ENCODE measurements around the gene UBE2M. TPM values are rescaled to one million over a fixed set of nuclear protein-coding genes. Genes with fewer than 3 reads are reported as not detected.

Gene UBE2M
- polyA plus RNA-seq, 2 of the 4 experiments (the other 2 are of a cell fraction) = 139 to 190 TPM

DNA sequence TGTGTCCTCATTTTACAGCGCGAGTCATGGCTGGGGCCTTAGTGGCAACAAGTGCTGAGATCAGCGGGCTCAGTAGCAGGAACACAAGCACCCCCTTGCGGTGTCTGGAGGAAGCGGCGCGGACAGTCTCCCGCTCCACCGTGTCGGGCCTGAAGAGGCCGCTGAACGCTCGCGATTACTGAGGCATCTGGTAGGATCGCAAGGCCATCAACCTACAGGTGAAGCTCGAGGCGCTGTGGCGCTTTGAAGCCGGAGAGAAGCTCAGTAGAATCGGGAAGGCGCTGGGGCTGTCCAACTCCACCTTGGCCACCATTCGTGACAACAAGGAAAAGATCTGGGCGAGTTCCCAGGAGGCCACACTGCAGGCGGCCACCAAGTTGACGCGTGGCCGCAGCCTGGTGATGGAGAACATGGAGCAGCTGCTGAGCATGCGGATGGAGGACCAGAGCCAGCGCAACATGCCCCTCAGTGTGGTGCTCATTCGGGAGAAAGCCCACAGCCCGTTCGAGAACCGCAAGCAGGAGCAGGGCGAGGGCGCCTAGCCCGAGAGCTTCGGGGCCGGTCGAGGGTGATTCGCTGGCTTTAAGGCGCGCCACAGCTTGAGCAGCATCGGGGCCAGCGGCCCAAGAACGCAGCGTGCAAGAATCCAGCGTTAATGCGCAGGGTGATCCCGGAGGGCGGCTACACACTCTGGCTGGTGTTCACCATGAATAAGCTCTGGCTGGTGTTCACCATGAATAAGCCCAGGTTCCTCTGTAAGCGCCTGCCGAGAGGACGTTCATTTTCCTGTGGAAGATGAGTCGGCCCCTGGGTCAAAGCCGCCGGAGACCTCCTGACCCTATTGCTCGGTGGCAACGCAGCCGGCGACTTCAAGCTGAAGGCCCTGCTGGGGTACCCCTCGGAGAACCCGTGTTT is 23.1 kb upstream of the UBE2M start:
- WGBS (ENCODE audit: missing lambda C conversion rate) = 84% methylated on average over 62 of the region's 62 CpGs
- TF ChIP-seq, protein P1, sequence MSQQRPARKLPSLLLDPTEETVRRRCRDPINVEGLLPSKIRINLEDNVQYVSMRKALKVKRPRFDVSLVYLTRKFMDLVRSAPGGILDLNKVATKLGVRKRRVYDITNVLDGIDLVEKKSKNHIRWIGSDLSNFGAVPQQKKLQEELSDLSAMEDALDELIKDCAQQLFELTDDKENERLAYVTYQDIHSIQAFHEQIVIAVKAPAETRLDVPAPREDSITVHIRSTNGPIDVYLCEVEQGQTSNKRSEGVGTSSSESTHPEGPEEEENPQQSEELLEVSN (IDR thresholded peaks at IDR 0.05; ENCODE audit: borderline replicate concordance, low read depth) = no peak
- TF ChIP-seq, protein P2, sequence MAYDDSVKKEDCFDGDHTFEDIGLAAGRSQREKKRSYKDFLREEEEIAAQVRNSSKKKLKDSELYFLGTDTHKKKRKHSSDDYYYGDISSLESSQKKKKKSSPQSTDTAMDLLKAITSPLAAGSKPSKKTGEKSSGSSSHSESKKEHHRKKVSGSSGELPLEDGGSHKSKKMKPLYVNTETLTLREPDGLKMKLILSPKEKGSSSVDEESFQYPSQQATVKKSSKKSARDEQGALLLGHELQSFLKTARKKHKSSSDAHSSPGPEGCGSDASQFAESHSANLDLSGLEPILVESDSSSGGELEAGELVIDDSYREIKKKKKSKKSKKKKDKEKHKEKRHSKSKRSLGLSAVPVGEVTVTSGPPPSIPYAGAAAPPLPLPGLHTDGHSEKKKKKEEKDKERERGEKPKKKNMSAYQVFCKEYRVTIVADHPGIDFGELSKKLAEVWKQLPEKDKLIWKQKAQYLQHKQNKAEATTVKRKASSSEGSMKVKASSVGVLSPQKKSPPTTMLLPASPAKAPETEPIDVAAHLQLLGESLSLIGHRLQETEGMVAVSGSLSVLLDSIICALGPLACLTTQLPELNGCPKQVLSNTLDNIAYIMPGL (CRISPR knock-in tag; IDR thresholded peaks at IDR 0.05; ENCODE audit: borderline replicate concordance) = no peak
- TF ChIP-seq CEBPB (IDR thresholded peaks at IDR 0.05) (no peak), ZFP36 (IDR thresholded peaks at IDR 0.05; ENCODE audit: borderline replicate concordance, partially characterized antibody) (no peak), KDM5A (IDR thresholded peaks at IDR 0.05) (no peak), TP53 (CRISPR knock-in tag; IDR thresholded peaks at IDR 0.05) (no peak), HDAC2 (IDR thresholded peaks at IDR 0.05) (no peak), EHF (CRISPR knock-in tag; IDR thresholded peaks at IDR 0.05) (no peak), RAD21 (conservative IDR thresholded peaks at IDR 0.05 in 1 of 2, IDR thresholded peaks at IDR 0.05 in 1 of 2) (peak; percentile 60 to 77), HOXA7 (CRISPR knock-in tag; IDR thresholded peaks at IDR 0.05) (no peak), SMC3 (IDR thresholded peaks at IDR 0.05) (peak; percentile 46), ZC3H11A (IDR thresholded peaks at IDR 0.05) (no peak), HOXB13 (CRISPR knock-in tag; IDR thresholded peaks at IDR 0.05; ENCODE audit: low read depth) (no peak), FOSL2 (IDR thresholded peaks at IDR 0.05) (no peak), FOSL2 (CRISPR knock-in tag; IDR thresholded peaks at IDR 0.05) (peak; percentile 54; the same call in 1 of the 2 replicates), POLR2A (IDR thresholded peaks at IDR 0.05; ENCODE audit: low read length) (no peak), NR3C1 (IDR thresholded peaks at IDR 0.05) (no peak), JUNB (IDR thresholded peaks at IDR 0.05) (no peak), NFE2L2 (conservative IDR thresholded peaks at IDR 0.05; ENCODE audit: low read length) (no peak), ZSCAN20 (CRISPR knock-in tag; IDR thresholded peaks at IDR 0.05) (no peak), MYC (IDR thresholded peaks at IDR 0.05; ENCODE audit: borderline replicate concordance, low read length) (no peak), CBX2 (IDR thresholded peaks at IDR 0.05; ENCODE audit: borderline replicate concordance, low read depth) (no peak), ESRRA (IDR thresholded peaks at IDR 0.05; ENCODE audit: borderline replicate concordance, low read length) (no peak), RARB (CRISPR knock-in tag; IDR thresholded peaks at IDR 0.05) (no peak), MAFK (IDR thresholded peaks at IDR 0.05; ENCODE audit: partially characterized antibody) (peak; percentile 93), RNF2 (IDR thresholded peaks at IDR 0.05; ENCODE audit: borderline replicate concordance, low read depth) (no peak), PHF8 (IDR thresholded peaks at IDR 0.05; ENCODE audit: borderline replicate concordance, low read depth) (no peak), BHLHE40 (IDR thresholded peaks at IDR 0.05; ENCODE audit: low read depth, low read length) (no peak), CBX8 (IDR thresholded peaks at IDR 0.05) (no peak), HEYL (CRISPR knock-in tag; IDR thresholded peaks at IDR 0.05) (no peak)
- TF ChIP-seq, protein P3, sequence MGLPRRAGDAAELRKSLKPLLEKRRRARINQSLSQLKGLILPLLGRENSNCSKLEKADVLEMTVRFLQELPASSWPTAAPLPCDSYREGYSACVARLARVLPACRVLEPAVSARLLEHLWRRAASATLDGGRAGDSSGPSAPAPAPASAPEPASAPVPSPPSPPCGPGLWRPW (IDR thresholded peaks at IDR 0.05) = no peak
- TF ChIP-seq, protein P4, sequence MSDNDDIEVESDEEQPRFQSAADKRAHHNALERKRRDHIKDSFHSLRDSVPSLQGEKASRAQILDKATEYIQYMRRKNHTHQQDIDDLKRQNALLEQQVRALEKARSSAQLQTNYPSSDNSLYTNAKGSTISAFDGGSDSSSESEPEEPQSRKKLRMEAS (IDR thresholded peaks at IDR 0.05) = peak; percentile 60; the same call in 1 of the 2 replicates
- TF ChIP-seq, protein P5, sequence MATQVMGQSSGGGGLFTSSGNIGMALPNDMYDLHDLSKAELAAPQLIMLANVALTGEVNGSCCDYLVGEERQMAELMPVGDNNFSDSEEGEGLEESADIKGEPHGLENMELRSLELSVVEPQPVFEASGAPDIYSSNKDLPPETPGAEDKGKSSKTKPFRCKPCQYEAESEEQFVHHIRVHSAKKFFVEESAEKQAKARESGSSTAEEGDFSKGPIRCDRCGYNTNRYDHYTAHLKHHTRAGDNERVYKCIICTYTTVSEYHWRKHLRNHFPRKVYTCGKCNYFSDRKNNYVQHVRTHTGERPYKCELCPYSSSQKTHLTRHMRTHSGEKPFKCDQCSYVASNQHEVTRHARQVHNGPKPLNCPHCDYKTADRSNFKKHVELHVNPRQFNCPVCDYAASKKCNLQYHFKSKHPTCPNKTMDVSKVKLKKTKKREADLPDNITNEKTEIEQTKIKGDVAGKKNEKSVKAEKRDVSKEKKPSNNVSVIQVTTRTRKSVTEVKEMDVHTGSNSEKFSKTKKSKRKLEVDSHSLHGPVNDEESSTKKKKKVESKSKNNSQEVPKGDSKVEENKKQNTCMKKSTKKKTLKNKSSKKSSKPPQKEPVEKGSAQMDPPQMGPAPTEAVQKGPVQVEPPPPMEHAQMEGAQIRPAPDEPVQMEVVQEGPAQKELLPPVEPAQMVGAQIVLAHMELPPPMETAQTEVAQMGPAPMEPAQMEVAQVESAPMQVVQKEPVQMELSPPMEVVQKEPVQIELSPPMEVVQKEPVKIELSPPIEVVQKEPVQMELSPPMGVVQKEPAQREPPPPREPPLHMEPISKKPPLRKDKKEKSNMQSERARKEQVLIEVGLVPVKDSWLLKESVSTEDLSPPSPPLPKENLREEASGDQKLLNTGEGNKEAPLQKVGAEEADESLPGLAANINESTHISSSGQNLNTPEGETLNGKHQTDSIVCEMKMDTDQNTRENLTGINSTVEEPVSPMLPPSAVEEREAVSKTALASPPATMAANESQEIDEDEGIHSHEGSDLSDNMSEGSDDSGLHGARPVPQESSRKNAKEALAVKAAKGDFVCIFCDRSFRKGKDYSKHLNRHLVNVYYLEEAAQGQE (IDR thresholded peaks at IDR 0.05) = no peak
- TF ChIP-seq, protein P6, sequence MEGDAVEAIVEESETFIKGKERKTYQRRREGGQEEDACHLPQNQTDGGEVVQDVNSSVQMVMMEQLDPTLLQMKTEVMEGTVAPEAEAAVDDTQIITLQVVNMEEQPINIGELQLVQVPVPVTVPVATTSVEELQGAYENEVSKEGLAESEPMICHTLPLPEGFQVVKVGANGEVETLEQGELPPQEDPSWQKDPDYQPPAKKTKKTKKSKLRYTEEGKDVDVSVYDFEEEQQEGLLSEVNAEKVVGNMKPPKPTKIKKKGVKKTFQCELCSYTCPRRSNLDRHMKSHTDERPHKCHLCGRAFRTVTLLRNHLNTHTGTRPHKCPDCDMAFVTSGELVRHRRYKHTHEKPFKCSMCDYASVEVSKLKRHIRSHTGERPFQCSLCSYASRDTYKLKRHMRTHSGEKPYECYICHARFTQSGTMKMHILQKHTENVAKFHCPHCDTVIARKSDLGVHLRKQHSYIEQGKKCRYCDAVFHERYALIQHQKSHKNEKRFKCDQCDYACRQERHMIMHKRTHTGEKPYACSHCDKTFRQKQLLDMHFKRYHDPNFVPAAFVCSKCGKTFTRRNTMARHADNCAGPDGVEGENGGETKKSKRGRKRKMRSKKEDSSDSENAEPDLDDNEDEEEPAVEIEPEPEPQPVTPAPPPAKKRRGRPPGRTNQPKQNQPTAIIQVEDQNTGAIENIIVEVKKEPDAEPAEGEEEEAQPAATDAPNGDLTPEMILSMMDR (IDR thresholded peaks at IDR 0.05) = peak; percentile 85
- no peak for FAIRE-seq
- peak; percentile 63 to 90 for DNase-seq (ENCODE audit: low read depth in 1 of 2, low spot score in 1 of 2)
- Histone ChIP-seq H3K4me2 (no peak overlapping the region), H3K27ac (no peak overlapping the region), H3K4me3 (no peak overlapping the region), H3K4me1 (no peaks in the 10 kb centered on the region), H3K9me3 (no peaks in the 10 kb centered on the region)
- ATAC-seq = peak; percentile 74 to 92
- ChIA-PET POLR2A (no interaction called here), CTCF (interaction anchor here (0.7 to 1.7 kb wide), 10 partner anchors 13 to 72 kb away, joined by 3 to 7 read pairs (median 4); partner anchors contain the start of gene ZBTB45)
